Heart right ventricle (tissue), 16 donors: ENCODE results near the gene EHD3. TPM values are rescaled to one million over a fixed set of nuclear protein-coding genes. Genes with fewer than 3 reads are reported as not detected.

Source experiments
- ATAC-seq, 8 donors: fragments of 200-7000 bp; cut with Tn5 transposase; one replicate each; pipeline ENCODE4 v1.9.1; 2020; ENCODE audit warnings: mild to moderate bottlenecking in 8 of 8, moderate library complexity in 8 of 8, moderate number of reproducible peaks in 1 of 8
- DNase-seq, 2 donors: peaks; one replicate each; pipeline ENCODE4 v3.0.0-alpha.2; 2020
- H3K27ac ChIP-seq, 10 donors: fragments of 200-600 bp; sonication (generic) in 2 of 10; one replicate each; pipeline versions ENCODE4 v1.5.0 to v1.8.0; 2020 to 2022; ENCODE audit warnings: mild to moderate bottlenecking in 3 of 10
- H3K27me3 ChIP-seq, 7 donors: fragments of 200-600 bp; one replicate each; pipeline ENCODE4 v1.8.0; 2021 to 2022; ENCODE audit warnings: mild to moderate bottlenecking in 2 of 7
- H3K36me3 ChIP-seq, 9 donors: fragments of 200-600 bp; sonication (generic) in 1 of 9; one replicate each; pipeline versions ENCODE4 v1.5.0 to v1.8.0; 2020 to 2022; ENCODE audit warnings: mild to moderate bottlenecking in 2 of 9
- H3K4me1 ChIP-seq, 9 donors: fragments of 200-600 bp; sonication (generic) in 1 of 9; one replicate each; pipeline versions ENCODE4 v1.5.0 to v1.8.0; 2020 to 2022; ENCODE audit warnings: mild to moderate bottlenecking in 4 of 9
- H3K4me3 ChIP-seq, 10 donors: fragments of 200-600 bp; sonication (generic) in 2 of 10; one replicate each; pipeline versions ENCODE4 v1.5.0 to v1.8.0; 2020 to 2022; ENCODE audit warnings: mild to moderate bottlenecking in 7 of 10, moderate library complexity in 2 of 10
- H3K9me3 ChIP-seq, 11 donors: fragments of 200-600 bp in 10 of 11; sonication (generic) in 2 of 11; one replicate each; pipeline versions ENCODE4 v1.5.0 to v1.8.0; 2013 to 2022; ENCODE audit warnings: mild to moderate bottlenecking in 2 of 11, control low read depth in 1 of 11, moderate library complexity in 1 of 11
- WGBS, 2 donors: extraction: QIAGEN DNeasy Blood & Tissue Kit; methylation state at CpG; one replicate each; pipeline ENCODE4 v1.1.7; 2013; ENCODE audit warnings: inconsistent platforms in 1 of 2; 5-methylcytosine and 5-hydroxymethylcytosine counted together
- intact Hi-C, 10 donors: fragments of 100-400 bp; cut with DNase I; formaldehyde crosslinking; loops; one replicate each; pipeline versions ENCODE4 v1.11.1 to v1.14.2; 2022
- polyA plus RNA-seq, 2 donors: library from polyadenylated mRNA; stranded (reverse); fragments of 200-250 nt; gene quantifications; one replicate each; pipeline ENCODE4 v1.2.3, GENCODE V29; 2013
- total RNA-seq, 10 donors: library from RNA; stranded (reverse); fragmentation: NEBNext Ultra II Directional in 3 of 10; extraction: Animal tissue kit (Norgen Biotek cat#: 25700) in 3 of 10; gene quantifications; one replicate each; pipeline versions ENCODE4 v1.2.1 to v1.2.4, GENCODE V29; 2021 to 2023
- TF ChIP-seq, protein P1 (sequence below), 9 donors: fragments of 200-600 bp; sonication (generic) in 2 of 9; IDR thresholded peaks; one replicate each; pipeline versions ENCODE4 v1.5.0 to v1.8.0; 2021 to 2022; ENCODE audit warnings: antibody characterized with exemption in 9 of 9, mild to moderate bottlenecking in 5 of 9, moderate library complexity in 1 of 9
- donor health status: Arrhythmogenic right ventricular cardiomyopathy.
- donor health status: ischemic (EF 13 %, LVEDD 7.1; RV severe dilation, severe dysfunction).
- donor health status: healthy with polysubstance abuse.
- donor health status: DM: no; HTN: yes; CAD: no.
- donor health status: DM: no; HTN: no; CAD: no.
- donor health status: ischemic (EF 25% LVEDD 6.9; RV normal size, moderate dysfunction).
- donor health status: ischemic (EF 25% LVEDD 5.7; RV mildly dilated, moderate dysfunction).
- donor health status: healthy.
- donor health status: DM: yes; HTN: yes; CAD: no.
- donor health status: Ischemic cardiomyopathy.
- donor health status: ischemic (EF 35%, LVEDD 5.7; RV mildly dilated, moderate dysfunction).
- donor health status: nonischemic (EF 11% LVEDD 7.7; RV severe dilation, severe dysfunction).
- donor health status: DM: yes; HTN: yes; CAD: no.
- donor health status: PGD.
- donor health status: ischemic (EF 29% LVEDD 5.4; RV normal size, mild dysfunction).
- donor health status: nonischemic (EF 23%, LVEDD 6.1; RV moderate dilation, normal function).

EHD3 gene
- total and polyA plus RNA-seq, 12 donors = 5.3 to 40.9 (median 24.3) TPM

DNA sequence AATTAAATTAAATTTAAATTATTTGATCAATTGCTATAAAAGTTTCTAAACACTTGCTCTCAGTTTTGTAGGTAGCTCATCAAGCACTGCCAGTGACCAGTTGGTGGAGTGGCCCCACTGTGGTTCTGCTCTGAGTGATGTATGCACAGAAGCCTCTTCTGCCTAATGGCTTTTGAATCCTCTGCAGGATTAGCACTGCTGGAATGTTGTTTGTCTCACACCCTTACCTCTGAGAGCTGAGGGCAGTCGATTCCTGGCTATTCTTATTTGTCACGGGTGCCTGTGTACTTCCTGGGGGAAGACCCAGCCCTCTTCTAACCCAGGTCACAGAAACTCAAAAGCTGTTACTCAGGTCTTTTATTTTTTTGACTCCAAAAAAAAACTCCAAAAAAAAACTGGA is 26.2 kb upstream of the EHD3 start:
- WGBS, 2 donors = 9 to 29% methylated on average over 2 of the region's 2 CpGs
- TF ChIP-seq, protein P1, sequence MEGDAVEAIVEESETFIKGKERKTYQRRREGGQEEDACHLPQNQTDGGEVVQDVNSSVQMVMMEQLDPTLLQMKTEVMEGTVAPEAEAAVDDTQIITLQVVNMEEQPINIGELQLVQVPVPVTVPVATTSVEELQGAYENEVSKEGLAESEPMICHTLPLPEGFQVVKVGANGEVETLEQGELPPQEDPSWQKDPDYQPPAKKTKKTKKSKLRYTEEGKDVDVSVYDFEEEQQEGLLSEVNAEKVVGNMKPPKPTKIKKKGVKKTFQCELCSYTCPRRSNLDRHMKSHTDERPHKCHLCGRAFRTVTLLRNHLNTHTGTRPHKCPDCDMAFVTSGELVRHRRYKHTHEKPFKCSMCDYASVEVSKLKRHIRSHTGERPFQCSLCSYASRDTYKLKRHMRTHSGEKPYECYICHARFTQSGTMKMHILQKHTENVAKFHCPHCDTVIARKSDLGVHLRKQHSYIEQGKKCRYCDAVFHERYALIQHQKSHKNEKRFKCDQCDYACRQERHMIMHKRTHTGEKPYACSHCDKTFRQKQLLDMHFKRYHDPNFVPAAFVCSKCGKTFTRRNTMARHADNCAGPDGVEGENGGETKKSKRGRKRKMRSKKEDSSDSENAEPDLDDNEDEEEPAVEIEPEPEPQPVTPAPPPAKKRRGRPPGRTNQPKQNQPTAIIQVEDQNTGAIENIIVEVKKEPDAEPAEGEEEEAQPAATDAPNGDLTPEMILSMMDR (IDR thresholded peaks at IDR 0.05) = peak in 1 of 9 donors; percentile 9
- intact Hi-C loops = no loop called here

DNA sequence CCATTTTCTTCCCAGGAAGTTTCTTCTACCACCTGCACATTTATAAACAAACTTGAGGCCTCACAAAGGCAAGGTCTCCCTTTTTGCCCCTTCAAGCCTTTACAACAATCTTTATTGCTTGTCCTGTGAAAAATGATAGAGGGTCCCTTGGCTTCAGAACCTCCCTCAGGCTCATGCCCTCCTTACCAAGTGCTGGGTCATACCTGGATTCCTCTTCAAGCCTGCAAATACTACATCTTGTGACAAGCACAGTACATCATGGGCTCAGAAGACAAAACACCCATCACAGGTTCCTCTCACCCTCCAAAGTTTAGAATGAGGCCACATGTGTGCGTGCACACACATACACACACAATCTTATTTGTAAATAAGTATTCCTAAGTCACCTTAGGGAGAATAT is 25.7 kb upstream of the EHD3 start:
- TF ChIP-seq, protein P1 (IDR thresholded peaks at IDR 0.05) = no peak
- 92 to 98% methylated on average over 1 of the region's 1 CpG for WGBS, 2 donors
- H3K4me1 ChIP-seq = peaks cover 0 to 11% (median 0%) of the 10 kb centered on the region in 9 donors
- intact Hi-C loops = no loop called here
- H3K9me3 ChIP-seq = no peaks in the 10 kb centered on the region
- H3K36me3 ChIP-seq = no peaks in the 10 kb centered on the region
- H3K27ac ChIP-seq = no peak overlapping the region
- no peak for DNase-seq
- H3K27me3 ChIP-seq = no peaks in the 10 kb centered on the region
- ATAC-seq = no peak
- H3K4me3 ChIP-seq = no peak overlapping the region

More for the DNA sequence above, 26.2 kb upstream of the EHD3 start:
- Histone ChIP-seq H3K27ac (no peak overlapping the region), H3K27me3 (no peaks in the 10 kb centered on the region), H3K36me3 (no peaks in the 10 kb centered on the region), H3K4me3 (no peak overlapping the region), H3K9me3 (no peaks in the 10 kb centered on the region), H3K4me1 (peaks cover 0 to 14% (median 0%) of the 10 kb centered on the region in 9 donors)
- DNase-seq (no peak), ATAC-seq (peak in 3 of 8 donors; percentile 19 to 57 (median 24))

DNA sequence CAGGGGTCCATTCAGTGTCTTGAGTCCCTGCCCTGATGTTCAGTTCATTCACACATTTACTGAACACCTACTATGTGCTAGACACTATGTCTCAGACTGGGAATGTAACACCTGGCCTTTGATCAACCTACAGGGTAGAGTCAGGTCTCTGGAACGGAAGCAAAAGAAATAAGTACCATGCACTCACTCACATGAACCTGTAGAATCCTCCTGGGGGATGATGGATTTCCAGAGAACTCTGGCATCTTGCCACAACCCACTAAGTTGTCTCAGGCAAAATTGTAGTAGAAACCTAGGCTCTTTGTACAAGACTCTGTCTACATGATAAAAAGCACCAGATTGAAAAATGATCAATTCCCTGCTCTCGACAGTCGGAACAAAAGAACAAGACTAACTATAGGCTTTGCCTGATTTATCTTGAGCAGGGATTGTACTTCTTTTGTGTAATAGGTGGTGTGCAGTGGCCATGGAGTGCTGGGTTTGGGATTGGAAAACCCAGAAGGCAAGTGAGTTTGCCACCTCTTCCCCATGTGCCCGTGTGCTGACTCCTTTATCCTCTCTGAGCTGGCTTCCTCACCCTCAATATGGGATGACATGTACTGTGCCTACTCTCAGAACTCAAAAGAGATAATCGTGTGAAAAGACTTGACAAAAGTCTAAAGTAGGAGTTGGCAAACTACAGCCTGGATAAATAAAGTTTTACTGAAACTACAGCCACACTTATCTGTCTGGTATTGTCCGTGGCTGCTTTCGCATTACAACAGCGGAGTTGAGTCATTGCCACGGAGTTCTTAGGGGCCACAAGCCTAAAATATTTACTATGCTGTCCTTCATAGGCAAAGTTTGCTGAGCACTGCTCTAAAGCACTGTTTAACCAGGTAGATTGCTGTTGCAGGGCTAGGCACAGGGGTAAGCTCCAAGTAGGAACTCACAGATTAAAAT is 21.0 kb upstream of the EHD3 start:
- Histone ChIP-seq H3K36me3 (no peaks in the 10 kb centered on the region), H3K4me1 (peaks cover 0 to 5% (median 0%) of the 10 kb centered on the region in 9 donors), H3K27ac (peak overlapping the region in 2 of 10 donors; percentile 35 to 41), H3K4me3 (no peak overlapping the region), H3K9me3 (no peaks in the 10 kb centered on the region), H3K27me3 (no peaks in the 10 kb centered on the region)
- TF ChIP-seq, protein P1 (IDR thresholded peaks at IDR 0.05) = no peak
- 61 to 64% methylated on average over 9 of the region's 9 CpGs for WGBS, 2 donors
- ATAC-seq (peak in 5 of 8 donors; percentile 52 to 85 (median 67)), DNase-seq (no peak)
- intact Hi-C loops = no loop called here

DNA sequence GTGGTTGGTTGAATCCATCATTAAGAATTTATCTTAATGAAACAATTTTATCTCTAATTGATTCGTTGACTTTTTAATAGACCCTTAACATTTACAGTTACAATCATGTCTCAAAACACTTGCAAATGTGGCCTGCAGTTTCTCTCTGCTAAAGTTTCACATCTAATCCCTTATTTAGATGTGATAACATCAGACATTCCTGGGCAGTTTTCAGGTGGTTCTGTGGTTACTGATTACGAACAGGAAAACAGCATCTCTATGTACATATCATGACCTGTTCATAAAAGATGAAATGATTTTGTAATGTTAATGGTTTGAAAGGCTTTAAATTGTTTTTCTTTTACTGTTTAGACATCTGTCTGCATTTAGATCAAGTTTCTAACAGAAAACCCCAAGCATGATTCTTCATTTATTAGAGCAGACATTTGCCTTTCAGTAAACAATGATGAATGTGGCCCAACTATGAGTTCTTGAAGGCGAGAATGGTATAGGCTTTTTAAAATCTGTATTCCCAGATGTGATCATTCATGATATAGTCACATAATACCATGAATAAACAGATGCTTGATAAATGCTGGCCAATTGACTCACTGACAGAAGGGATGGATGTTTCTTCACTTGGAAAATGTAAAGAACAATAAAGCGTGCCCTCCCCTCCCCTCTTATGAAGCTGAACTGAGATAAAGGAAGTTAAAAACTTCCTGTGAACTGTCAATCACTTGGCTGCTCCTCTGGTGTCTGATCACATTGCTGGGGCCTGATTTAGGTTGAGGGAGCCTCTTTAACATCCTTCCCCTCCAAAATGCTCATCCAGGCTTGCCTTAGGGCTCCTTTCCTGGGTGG is 20.1 kb upstream of the EHD3 start:
- Histone ChIP-seq H3K27ac (peak overlapping the region in 1 of 10 donors; percentile 41), H3K9me3 (no peaks in the 10 kb centered on the region), H3K4me1 (peaks cover 0 to 5% (median 0%) of the 10 kb centered on the region in 9 donors), H3K36me3 (no peaks in the 10 kb centered on the region), H3K27me3 (no peaks in the 10 kb centered on the region), H3K4me3 (no peak overlapping the region)
- DNase-seq (no peak), ATAC-seq (no peak)
- TF ChIP-seq, protein P1 (IDR thresholded peaks at IDR 0.05) = no peak
- intact Hi-C loops = no loop called here
- WGBS, 2 donors = 10 to 64% methylated on average over 4 of the region's 4 CpGs
